ENCODE measurements around the gene ATXN1. TPM values are rescaled to one million over a fixed set of nuclear protein-coding genes. Genes with fewer than 3 reads are reported as not detected.

Gene ATXN1
- total RNA-seq, 1 donor from 2014 or later, result 107 TPM

- H3K36me3 Mint-ChIP-seq (ENCODE audit: low read depth), result peaks cover 3% of the 10 kb centered on the region
- no peaks in the 10 kb centered on the region for H3K9me3 Mint-ChIP-seq
- intact Hi-C loops (cut with micrococcal nuclease), result no loop called here
- H3K4me1 Mint-ChIP-seq (ENCODE audit: low read depth), result no peaks in the 10 kb centered on the region
- H3K27me3 Mint-ChIP-seq (ENCODE audit: insufficient read depth), result no peaks in the 10 kb centered on the region
- H3K27ac Mint-ChIP-seq, result no peak overlapping the region
- H3K4me3 Mint-ChIP-seq, result no peak overlapping the region
- DNase-seq (ENCODE audit: low spot score), result no peak
Measured at GRCh38 chr6:16294371-16294770, 466.9 kb downstream of the ATXN1 start.

DNA sequence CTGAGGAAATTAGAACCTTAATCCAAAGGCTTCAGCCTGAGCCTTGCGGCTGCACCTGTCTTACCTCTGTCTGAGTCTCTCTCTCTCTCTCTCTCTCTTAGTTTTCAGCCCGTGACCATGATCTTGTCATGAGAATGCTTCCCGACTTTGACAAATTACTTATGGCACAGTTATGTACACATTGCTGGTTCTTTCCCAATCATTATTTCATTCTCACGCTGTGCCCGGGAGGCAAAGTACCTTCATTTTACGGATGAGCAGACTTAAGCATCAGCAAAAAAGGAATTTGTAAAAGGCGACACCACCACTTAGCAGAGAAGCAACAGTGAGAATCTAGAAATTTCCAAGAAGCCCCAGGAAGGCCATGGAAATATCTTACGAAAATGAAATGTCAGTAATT, 468.3 kb downstream of the ATXN1 start:
- no peaks in the 10 kb centered on the region for H3K36me3 Mint-ChIP-seq (ENCODE audit: low read depth)
- H3K4me1 Mint-ChIP-seq (ENCODE audit: low read depth), result no peaks in the 10 kb centered on the region
- no peak overlapping the region for H3K27ac Mint-ChIP-seq
- H3K9me3 Mint-ChIP-seq, result no peaks in the 10 kb centered on the region
- H3K27me3 Mint-ChIP-seq (ENCODE audit: insufficient read depth), result no peaks in the 10 kb centered on the region
- DNase-seq (ENCODE audit: low spot score), result no peak
- intact Hi-C loops (cut with micrococcal nuclease), result no loop called here
- no peak overlapping the region for H3K4me3 Mint-ChIP-seq

DNA sequence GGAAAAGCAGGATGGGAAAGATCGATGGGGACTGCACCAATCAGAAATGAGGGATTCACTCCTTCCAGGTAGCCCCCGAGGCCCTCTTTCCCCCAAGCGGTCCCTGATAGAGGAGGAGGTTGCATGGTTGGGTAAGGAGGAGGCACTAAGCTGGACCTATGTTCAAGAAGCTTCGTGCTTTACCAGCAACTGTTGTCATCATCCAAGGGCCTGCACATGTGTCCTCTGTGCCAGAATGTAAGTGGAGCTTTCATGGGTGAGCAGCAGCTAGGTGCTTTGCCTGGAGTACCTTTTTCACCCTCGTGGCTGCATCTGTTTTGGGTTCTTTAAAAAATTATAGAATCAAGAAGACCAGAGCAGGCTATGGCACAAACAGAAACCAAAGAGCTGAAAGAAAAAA, 468.8 kb downstream of the ATXN1 start:
- Mint-ChIP-seq H3K4me1 (ENCODE audit: low read depth) (no peaks in the 10 kb centered on the region), H3K27ac (no peak overlapping the region), H3K36me3 (ENCODE audit: low read depth) (no peaks in the 10 kb centered on the region), H3K4me3 (no peak overlapping the region), H3K27me3 (ENCODE audit: insufficient read depth) (no peaks in the 10 kb centered on the region), H3K9me3 (no peaks in the 10 kb centered on the region)
- intact Hi-C loops (cut with micrococcal nuclease), result no loop called here
- DNase-seq (ENCODE audit: low spot score), result no peak

GRCh38 chr6:16291739-16292138, 469.5 kb downstream of the ATXN1 start:
- no peak overlapping the region for H3K4me3 Mint-ChIP-seq
- no peaks in the 10 kb centered on the region for H3K36me3 Mint-ChIP-seq (ENCODE audit: low read depth)
- no peak overlapping the region for H3K27ac Mint-ChIP-seq
- H3K27me3 Mint-ChIP-seq (ENCODE audit: insufficient read depth), result no peaks in the 10 kb centered on the region
- intact Hi-C loops (cut with micrococcal nuclease), result no loop called here
- H3K4me1 Mint-ChIP-seq (ENCODE audit: low read depth), result no peaks in the 10 kb centered on the region
- H3K9me3 Mint-ChIP-seq, result no peaks in the 10 kb centered on the region
- DNase-seq (ENCODE audit: low spot score), result no peak

- Mint-ChIP-seq H3K4me3 (no peak overlapping the region), H3K36me3 (ENCODE audit: low read depth) (no peaks in the 10 kb centered on the region), H3K9me3 (no peaks in the 10 kb centered on the region), H3K27ac (no peak overlapping the region), H3K27me3 (ENCODE audit: insufficient read depth) (no peaks in the 10 kb centered on the region), H3K4me1 (ENCODE audit: low read depth) (no peaks in the 10 kb centered on the region)
- no peak for DNase-seq (ENCODE audit: low spot score)
- intact Hi-C loops (cut with micrococcal nuclease), result loop anchor here (10.0 kb wide), 1 partner anchor 797 kb away; no protein-coding TSS in a partner anchor
Measured at GRCh38 chr6:16288163-16288562, 473.1 kb downstream of the ATXN1 start.

- H3K27ac Mint-ChIP-seq, result no peak overlapping the region
Measured at GRCh38 chr6:16286151-16286522, 475.1 kb downstream of the ATXN1 start.

DNA sequence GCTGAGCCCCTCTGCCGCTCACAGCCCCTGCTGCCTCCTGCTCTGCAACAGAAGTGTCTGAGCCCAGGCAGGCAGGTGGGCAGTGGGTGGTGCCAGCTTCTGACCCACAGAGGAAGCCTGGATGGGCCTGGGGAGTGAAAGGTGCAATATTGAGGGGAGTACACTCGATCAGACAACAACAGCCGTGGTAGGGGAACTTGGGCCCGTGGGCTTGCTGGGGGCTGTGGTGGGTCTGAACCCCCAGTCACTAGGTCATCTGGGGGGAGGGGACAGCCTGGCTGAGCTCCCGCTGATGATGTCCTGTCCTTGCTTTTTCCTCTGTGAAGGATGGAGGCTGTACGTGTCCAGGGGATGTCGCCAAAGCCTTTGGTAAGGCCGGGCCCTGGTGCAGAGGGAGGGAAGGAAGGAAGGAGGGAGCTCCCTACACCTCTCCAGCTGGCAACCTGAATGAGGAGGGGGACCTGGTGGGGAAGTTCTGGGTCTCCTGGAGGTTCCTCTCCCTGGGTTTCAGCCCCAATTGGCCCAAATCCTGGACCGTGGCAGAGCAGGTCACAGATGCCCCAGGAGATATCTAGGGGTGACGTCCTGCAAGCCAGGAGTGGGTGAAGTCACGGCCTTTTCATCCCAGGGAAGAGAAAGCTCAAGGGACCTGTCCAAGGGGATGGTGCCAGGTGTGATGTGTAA, 475.7 kb downstream of the ATXN1 start:
- Mint-ChIP-seq H3K9me3 (no peaks in the 10 kb centered on the region), H3K27ac (no peak overlapping the region), H3K36me3 (ENCODE audit: low read depth) (no peaks in the 10 kb centered on the region), H3K4me3 (no peak overlapping the region), H3K4me1 (ENCODE audit: low read depth) (no peaks in the 10 kb centered on the region), H3K27me3 (ENCODE audit: insufficient read depth) (no peaks in the 10 kb centered on the region)
- DNase-seq (ENCODE audit: low spot score), result no peak
- intact Hi-C loops (cut with micrococcal nuclease), result loop anchor here (1.0 to 10.0 kb wide), 2 partner anchors 46 to 799 kb away; no protein-coding TSS in a partner anchor

More at GRCh38 chr6:16286151-16286522, 475.1 kb downstream of the ATXN1 start:
- intact Hi-C loops (cut with micrococcal nuclease), result loop anchor here (1.0 to 10.0 kb wide), 2 partner anchors 45 to 799 kb away; no protein-coding TSS in a partner anchor
- no peak overlapping the region for H3K4me3 Mint-ChIP-seq
- no peaks in the 10 kb centered on the region for H3K4me1 Mint-ChIP-seq (ENCODE audit: low read depth)
- H3K27me3 Mint-ChIP-seq (ENCODE audit: insufficient read depth), result no peaks in the 10 kb centered on the region
- no peaks in the 10 kb centered on the region for H3K36me3 Mint-ChIP-seq (ENCODE audit: low read depth)
- peak; percentile 8 for DNase-seq (ENCODE audit: low spot score)
- H3K9me3 Mint-ChIP-seq, result no peaks in the 10 kb centered on the region

- Mint-ChIP-seq H3K27ac (no peak overlapping the region), H3K9me3 (no peaks in the 10 kb centered on the region), H3K36me3 (ENCODE audit: low read depth) (no peaks in the 10 kb centered on the region), H3K4me3 (no peak overlapping the region), H3K27me3 (ENCODE audit: insufficient read depth) (no peaks in the 10 kb centered on the region), H3K4me1 (ENCODE audit: low read depth) (no peaks in the 10 kb centered on the region)
- intact Hi-C loops (cut with micrococcal nuclease), result loop anchor here (10.0 kb wide), 1 partner anchor 800 kb away; no protein-coding TSS in a partner anchor
- no peak for DNase-seq (ENCODE audit: low spot score)
Measured at GRCh38 chr6:16284472-16284871, 476.8 kb downstream of the ATXN1 start.

DNA sequence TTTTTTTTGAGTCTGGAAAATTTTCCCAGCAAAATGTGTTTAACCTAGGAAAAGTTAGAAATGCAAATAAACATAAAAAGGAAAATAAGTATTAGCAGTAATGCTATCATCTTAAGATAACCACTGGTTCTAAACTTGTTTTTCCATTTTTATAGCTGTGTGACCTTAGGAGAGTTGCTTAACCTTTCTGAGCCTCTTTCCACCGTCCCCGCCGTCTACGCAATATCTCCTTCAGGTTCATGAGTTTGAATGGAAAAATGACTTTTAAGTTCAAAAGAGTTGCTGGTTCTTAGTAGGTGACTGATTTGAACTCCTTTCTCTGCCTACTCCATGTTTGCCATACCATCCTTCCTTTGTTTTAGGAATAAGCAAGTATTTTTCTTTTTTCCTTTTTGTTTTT, 478.9 kb downstream of the ATXN1 start:
- no peaks in the 10 kb centered on the region for H3K27me3 Mint-ChIP-seq (ENCODE audit: insufficient read depth)
- no peak for DNase-seq (ENCODE audit: low spot score)
- no peaks in the 10 kb centered on the region for H3K36me3 Mint-ChIP-seq (ENCODE audit: low read depth)
- no peaks in the 10 kb centered on the region for H3K9me3 Mint-ChIP-seq
- no peak overlapping the region for H3K4me3 Mint-ChIP-seq
- intact Hi-C loops (cut with micrococcal nuclease), result loop anchor here (10.0 kb wide), 1 partner anchor 802 kb away; no protein-coding TSS in a partner anchor
- H3K4me1 Mint-ChIP-seq (ENCODE audit: low read depth), result peaks cover 6% of the 10 kb centered on the region
- H3K27ac Mint-ChIP-seq, result no peak overlapping the region

- peaks cover 7% of the 10 kb centered on the region for H3K4me1 Mint-ChIP-seq (ENCODE audit: low read depth)
- no peak for DNase-seq (ENCODE audit: low spot score)
- intact Hi-C loops (cut with micrococcal nuclease), result no loop called here
- no peaks in the 10 kb centered on the region for H3K27me3 Mint-ChIP-seq (ENCODE audit: insufficient read depth)
- no peak overlapping the region for H3K4me3 Mint-ChIP-seq
- no peak overlapping the region for H3K27ac Mint-ChIP-seq
- H3K9me3 Mint-ChIP-seq, result no peaks in the 10 kb centered on the region
- no peaks in the 10 kb centered on the region for H3K36me3 Mint-ChIP-seq (ENCODE audit: low read depth)
Measured at GRCh38 chr6:16279243-16279642, 482.0 kb downstream of the ATXN1 start.

- Mint-ChIP-seq H3K4me1 (ENCODE audit: low read depth) (peaks cover 7% of the 10 kb centered on the region), H3K4me3 (no peak overlapping the region), H3K27me3 (ENCODE audit: insufficient read depth) (no peaks in the 10 kb centered on the region), H3K27ac (no peak overlapping the region), H3K36me3 (ENCODE audit: low read depth) (no peaks in the 10 kb centered on the region), H3K9me3 (no peaks in the 10 kb centered on the region)
- intact Hi-C loops (cut with micrococcal nuclease), result no loop called here
- no peak for DNase-seq (ENCODE audit: low spot score)
Measured at GRCh38 chr6:16278750-16279149, 482.5 kb downstream of the ATXN1 start.

GRCh38 chr6:16278048-16278724, 483.1 kb downstream of the ATXN1 start:
- DNase-seq (ENCODE audit: low spot score), result no peak
- no peak overlapping the region for H3K4me3 Mint-ChIP-seq
- intact Hi-C loops (cut with micrococcal nuclease), result no loop called here
- peaks cover 7% of the 10 kb centered on the region for H3K4me1 Mint-ChIP-seq (ENCODE audit: low read depth)
- no peaks in the 10 kb centered on the region for H3K36me3 Mint-ChIP-seq (ENCODE audit: low read depth)
- H3K27ac Mint-ChIP-seq, result no peak overlapping the region
- peaks cover 3% of the 10 kb centered on the region for H3K27me3 Mint-ChIP-seq (ENCODE audit: insufficient read depth)
- no peaks in the 10 kb centered on the region for H3K9me3 Mint-ChIP-seq

DNA sequence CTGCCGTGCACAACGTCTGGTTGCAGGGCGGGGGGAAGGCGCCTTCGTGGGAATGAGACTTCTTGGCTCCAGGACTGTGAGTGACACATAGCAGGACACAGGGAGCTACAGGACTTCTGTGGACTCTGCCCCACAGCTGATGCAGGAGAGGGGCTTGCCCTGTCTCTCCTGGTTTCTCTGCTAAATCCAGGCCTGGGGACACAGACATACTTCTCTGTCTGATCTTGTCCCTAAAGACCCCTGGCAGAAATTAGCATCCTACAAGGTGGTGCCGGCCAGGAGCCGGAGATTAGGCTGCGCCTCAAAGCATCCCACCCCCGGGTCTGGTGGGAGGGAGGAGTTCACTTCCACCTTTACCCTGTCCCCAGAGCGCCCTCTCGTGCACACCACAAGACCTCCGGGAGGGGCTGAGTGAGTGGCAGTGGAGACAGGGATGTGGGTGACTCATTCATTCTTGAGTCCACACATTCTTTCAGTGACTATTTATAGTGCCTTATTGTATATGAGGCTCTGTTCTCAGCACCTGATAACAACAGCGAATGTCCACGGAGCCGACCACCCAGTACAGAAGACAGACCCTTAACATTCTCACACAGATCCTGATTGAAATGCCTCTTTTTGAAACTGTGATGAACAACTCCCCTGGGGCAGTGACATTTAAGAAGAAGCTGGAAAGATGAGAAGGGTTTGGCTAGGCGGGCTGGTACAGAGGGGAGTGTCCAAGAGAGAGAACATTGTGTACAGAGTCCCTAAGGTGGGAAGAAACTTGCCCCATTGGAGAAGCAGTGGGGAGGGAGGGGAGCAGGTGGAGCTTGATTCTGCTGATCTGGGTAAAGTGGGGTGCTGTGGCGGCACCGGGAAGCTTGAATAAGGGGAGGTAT, 483.9 kb downstream of the ATXN1 start:
- Mint-ChIP-seq H3K27ac (no peak overlapping the region), H3K9me3 (no peaks in the 10 kb centered on the region), H3K4me3 (no peak overlapping the region), H3K36me3 (ENCODE audit: low read depth) (no peaks in the 10 kb centered on the region), H3K27me3 (ENCODE audit: insufficient read depth) (peaks cover 5% of the 10 kb centered on the region), H3K4me1 (ENCODE audit: low read depth) (peaks cover 7% of the 10 kb centered on the region)
- intact Hi-C loops (cut with micrococcal nuclease), result no loop called here
- DNase-seq (ENCODE audit: low spot score), result no peak

Data from activated T-helper 1 cell treated with anti-CD3 and anti-CD28 coated beads, Interleukin-12 subunit alpha, Interleukin-12 subunit beta, Interleukin-2, Interleukin-4 antibody, amounts not matched to agents 30 ng/mL and 10 ng/mL and 1 ng/mL, durations not matched to agents 14 hours and 24 hours and 36 hours (primary cell).